ENCODE measurements around the gene PTPRM. TPM values are rescaled to one million over a fixed set of nuclear protein-coding genes. Genes with fewer than 3 reads are reported as not detected.

Gene PTPRM
- polyA plus RNA-seq, 2 of the 4 experiments (the other 2 are of a cell fraction): 44.5 to 199 TPM

DNA sequence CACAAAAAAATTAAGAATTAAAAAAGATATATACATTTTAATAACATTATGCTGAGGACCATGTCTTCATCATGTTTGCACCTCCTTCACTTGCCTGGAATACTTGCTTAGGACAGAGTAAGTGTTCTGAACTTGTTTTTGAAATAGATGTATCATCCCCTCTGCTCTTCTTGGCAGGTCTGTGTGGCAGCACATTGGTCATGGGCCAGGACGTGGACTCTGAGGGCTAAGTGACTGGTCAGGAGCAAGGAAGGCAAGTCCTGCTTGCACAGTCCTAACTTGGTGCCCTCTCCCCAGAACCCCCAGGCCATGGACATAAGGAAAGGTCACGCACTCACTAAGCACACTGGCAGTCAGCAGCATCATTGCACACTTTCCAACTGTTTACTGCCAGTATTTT lies 95.8 kb downstream of the PTPRM start:
- WGBS (ENCODE audit: missing lambda C conversion rate): 81% methylated on average over 2 of the region's 2 CpGs
- FAIRE-seq: no peak
- no peak for ATAC-seq

DNA sequence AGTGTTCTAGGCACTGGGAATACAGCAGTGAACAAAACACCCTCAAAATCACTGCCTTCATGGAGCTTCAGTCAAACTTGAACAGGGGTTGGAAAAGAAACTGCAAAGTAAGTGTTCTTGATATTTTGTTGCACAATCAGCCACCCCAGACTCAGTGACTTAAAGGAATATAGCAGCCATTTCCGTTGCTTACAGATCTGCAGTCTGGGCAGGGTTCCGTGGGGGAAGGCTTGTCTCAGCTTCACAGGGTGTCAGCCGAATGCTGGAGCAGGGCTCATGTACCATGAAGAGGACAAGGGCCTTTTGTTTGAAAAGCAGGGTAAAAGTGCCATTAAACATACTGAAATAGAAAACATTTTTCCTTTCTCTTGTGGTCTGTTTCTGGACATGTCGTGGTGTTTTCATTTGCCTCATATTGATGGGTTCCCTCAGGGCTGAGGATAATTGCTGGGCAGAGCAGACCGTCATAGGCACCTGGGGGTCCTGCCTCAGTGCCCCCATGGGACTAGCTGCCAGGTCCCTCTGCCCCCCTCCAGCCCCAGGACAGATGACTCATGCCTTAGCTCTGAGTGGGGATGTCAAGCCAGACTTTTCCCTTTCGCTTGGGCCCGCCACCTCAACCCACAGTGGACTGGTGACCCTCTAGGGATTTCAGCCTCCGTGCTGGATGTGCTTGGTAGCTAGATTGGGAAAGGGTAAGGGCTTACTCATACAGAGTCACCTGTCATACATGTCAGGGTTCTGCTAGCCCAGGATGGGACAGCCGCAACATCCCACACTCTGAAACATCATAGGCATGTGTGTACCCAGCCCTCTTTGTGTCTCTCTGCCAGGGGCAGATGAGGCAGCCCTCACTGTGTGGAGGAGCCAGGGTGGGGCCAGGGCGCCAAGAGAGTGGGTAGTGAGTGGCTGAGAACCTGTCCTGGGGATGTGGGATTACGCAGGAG lies 96.5 kb downstream of the PTPRM start:
- no peak overlapping the region for H3K4me2 ChIP-seq
- TF ChIP-seq, protein P1, sequence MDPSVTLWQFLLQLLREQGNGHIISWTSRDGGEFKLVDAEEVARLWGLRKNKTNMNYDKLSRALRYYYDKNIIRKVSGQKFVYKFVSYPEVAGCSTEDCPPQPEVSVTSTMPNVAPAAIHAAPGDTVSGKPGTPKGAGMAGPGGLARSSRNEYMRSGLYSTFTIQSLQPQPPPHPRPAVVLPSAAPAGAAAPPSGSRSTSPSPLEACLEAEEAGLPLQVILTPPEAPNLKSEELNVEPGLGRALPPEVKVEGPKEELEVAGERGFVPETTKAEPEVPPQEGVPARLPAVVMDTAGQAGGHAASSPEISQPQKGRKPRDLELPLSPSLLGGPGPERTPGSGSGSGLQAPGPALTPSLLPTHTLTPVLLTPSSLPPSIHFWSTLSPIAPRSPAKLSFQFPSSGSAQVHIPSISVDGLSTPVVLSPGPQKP (IDR thresholded peaks at IDR 0.05; ENCODE audit: low read depth, low read length): no peak
- TF ChIP-seq NR3C1 (IDR thresholded peaks at IDR 0.05) (no peak), EP300 (IDR thresholded peaks at IDR 0.05) (no peak), RCOR1 (IDR thresholded peaks at IDR 0.05; ENCODE audit: low read depth, low read length) (no peak), HOXB13 (CRISPR knock-in tag; IDR thresholded peaks at IDR 0.05; ENCODE audit: low read depth) (no peak), ZNF302 (CRISPR knock-in tag; IDR thresholded peaks at IDR 0.05) (no peak), ZFP36 (IDR thresholded peaks at IDR 0.05; ENCODE audit: borderline replicate concordance, partially characterized antibody) (no peak)
- TF ChIP-seq, protein P2, sequence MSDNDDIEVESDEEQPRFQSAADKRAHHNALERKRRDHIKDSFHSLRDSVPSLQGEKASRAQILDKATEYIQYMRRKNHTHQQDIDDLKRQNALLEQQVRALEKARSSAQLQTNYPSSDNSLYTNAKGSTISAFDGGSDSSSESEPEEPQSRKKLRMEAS (IDR thresholded peaks at IDR 0.05): no peak
- ATAC-seq: no peak
- POLR2A ChIA-PET: no interaction called here
- no peak for DNase-seq (ENCODE audit: low read depth in 1 of 2, low spot score in 1 of 2)
- CTCF ChIA-PET: no interaction called here
- no peak overlapping the region for H3K4me3 ChIP-seq
- WGBS (ENCODE audit: missing lambda C conversion rate): 94% methylated on average over 11 of the region's 11 CpGs
- H3K27ac ChIP-seq: no peak overlapping the region
- peaks cover 10% of the 10 kb centered on the region for H3K4me1 ChIP-seq
- H3K9me3 ChIP-seq: no peaks in the 10 kb centered on the region
- FAIRE-seq: no peak

More for the DNA sequence above, 95.8 kb downstream of the PTPRM start:
- H3K9me3 ChIP-seq: no peaks in the 10 kb centered on the region
- peaks cover 12% of the 10 kb centered on the region for H3K4me1 ChIP-seq
- ChIA-PET CTCF (no interaction called here), POLR2A (no interaction called here)
- no peak overlapping the region for H3K4me2 ChIP-seq
- no peak for DNase-seq (ENCODE audit: low read depth in 1 of 2, low spot score in 1 of 2)
- no peak overlapping the region for H3K4me3 ChIP-seq
- TF ChIP-seq, protein P3, sequence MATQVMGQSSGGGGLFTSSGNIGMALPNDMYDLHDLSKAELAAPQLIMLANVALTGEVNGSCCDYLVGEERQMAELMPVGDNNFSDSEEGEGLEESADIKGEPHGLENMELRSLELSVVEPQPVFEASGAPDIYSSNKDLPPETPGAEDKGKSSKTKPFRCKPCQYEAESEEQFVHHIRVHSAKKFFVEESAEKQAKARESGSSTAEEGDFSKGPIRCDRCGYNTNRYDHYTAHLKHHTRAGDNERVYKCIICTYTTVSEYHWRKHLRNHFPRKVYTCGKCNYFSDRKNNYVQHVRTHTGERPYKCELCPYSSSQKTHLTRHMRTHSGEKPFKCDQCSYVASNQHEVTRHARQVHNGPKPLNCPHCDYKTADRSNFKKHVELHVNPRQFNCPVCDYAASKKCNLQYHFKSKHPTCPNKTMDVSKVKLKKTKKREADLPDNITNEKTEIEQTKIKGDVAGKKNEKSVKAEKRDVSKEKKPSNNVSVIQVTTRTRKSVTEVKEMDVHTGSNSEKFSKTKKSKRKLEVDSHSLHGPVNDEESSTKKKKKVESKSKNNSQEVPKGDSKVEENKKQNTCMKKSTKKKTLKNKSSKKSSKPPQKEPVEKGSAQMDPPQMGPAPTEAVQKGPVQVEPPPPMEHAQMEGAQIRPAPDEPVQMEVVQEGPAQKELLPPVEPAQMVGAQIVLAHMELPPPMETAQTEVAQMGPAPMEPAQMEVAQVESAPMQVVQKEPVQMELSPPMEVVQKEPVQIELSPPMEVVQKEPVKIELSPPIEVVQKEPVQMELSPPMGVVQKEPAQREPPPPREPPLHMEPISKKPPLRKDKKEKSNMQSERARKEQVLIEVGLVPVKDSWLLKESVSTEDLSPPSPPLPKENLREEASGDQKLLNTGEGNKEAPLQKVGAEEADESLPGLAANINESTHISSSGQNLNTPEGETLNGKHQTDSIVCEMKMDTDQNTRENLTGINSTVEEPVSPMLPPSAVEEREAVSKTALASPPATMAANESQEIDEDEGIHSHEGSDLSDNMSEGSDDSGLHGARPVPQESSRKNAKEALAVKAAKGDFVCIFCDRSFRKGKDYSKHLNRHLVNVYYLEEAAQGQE (IDR thresholded peaks at IDR 0.05): no peak
- TF ChIP-seq RFX5 (IDR thresholded peaks at IDR 0.05) (no peak), KDM5A (IDR thresholded peaks at IDR 0.05) (no peak)
- TF ChIP-seq, protein P4, sequence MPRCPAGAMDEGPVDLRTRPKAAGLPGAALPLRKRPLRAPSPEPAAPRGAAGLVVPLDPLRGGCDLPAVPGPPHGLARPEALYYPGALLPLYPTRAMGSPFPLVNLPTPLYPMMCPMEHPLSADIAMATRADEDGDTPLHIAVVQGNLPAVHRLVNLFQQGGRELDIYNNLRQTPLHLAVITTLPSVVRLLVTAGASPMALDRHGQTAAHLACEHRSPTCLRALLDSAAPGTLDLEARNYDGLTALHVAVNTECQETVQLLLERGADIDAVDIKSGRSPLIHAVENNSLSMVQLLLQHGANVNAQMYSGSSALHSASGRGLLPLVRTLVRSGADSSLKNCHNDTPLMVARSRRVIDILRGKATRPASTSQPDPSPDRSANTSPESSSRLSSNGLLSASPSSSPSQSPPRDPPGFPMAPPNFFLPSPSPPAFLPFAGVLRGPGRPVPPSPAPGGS (IDR thresholded peaks at IDR 0.05): no peak
- no peak overlapping the region for H3K27ac ChIP-seq

DNA sequence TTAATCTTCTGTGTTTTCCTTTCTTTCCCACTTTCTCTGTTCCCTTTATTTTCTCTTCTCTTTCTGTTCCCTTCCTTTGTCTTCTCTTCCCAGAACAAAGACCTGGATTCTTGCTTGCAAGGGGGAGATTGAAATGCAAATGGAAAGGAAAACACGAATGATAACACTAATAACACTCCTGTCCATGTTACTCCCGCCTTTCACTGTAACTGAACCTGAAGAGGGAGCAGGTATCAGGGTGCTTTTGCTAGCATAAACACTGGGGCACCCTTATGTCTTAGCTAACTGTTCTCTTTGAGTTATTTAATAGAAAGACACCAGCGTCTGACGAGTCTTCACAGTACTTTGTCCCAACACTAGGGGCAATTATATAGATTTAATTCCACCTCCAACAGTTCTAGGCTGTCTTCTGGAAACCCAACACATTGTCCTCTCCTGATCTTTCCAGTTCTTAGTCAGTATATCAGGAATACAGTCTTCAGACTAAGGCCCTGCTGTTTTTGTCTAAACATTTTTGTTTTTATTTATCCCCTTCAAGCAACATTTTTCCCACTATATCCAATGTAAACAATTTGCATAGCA lies 99.2 kb downstream of the PTPRM start:
- no peak for ATAC-seq
- peaks cover 11% of the 10 kb centered on the region; the same call in 2 of the 3 replicates for H3K4me1 ChIP-seq
- no peak overlapping the region for H3K4me3 ChIP-seq
- H3K27ac ChIP-seq: no peak overlapping the region
- no peak for FAIRE-seq
- H3K9me3 ChIP-seq: no peaks in the 10 kb centered on the region
- ChIA-PET POLR2A (no interaction called here), CTCF (no interaction called here)
- no peak overlapping the region for H3K4me2 ChIP-seq
- peak in 1 of 2 experiments; percentile 4 for DNase-seq (ENCODE audit: low read depth in 1 of 2, low spot score in 1 of 2)
- WGBS (ENCODE audit: missing lambda C conversion rate): 92% methylated on average over 4 of the region's 4 CpGs
- TF ChIP-seq TFCP2L1 (CRISPR knock-in tag; IDR thresholded peaks at IDR 0.05) (no peak), CHD2 (IDR thresholded peaks at IDR 0.05; ENCODE audit: low read length, partially characterized antibody) (no peak), SMC3 (IDR thresholded peaks at IDR 0.05) (no peak)
- TF ChIP-seq, protein P3 (IDR thresholded peaks at IDR 0.05): no peak
- TF ChIP-seq, protein P5, sequence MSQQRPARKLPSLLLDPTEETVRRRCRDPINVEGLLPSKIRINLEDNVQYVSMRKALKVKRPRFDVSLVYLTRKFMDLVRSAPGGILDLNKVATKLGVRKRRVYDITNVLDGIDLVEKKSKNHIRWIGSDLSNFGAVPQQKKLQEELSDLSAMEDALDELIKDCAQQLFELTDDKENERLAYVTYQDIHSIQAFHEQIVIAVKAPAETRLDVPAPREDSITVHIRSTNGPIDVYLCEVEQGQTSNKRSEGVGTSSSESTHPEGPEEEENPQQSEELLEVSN (IDR thresholded peaks at IDR 0.05; ENCODE audit: borderline replicate concordance, low read depth): no peak
- TF ChIP-seq, protein P6, sequence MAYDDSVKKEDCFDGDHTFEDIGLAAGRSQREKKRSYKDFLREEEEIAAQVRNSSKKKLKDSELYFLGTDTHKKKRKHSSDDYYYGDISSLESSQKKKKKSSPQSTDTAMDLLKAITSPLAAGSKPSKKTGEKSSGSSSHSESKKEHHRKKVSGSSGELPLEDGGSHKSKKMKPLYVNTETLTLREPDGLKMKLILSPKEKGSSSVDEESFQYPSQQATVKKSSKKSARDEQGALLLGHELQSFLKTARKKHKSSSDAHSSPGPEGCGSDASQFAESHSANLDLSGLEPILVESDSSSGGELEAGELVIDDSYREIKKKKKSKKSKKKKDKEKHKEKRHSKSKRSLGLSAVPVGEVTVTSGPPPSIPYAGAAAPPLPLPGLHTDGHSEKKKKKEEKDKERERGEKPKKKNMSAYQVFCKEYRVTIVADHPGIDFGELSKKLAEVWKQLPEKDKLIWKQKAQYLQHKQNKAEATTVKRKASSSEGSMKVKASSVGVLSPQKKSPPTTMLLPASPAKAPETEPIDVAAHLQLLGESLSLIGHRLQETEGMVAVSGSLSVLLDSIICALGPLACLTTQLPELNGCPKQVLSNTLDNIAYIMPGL (CRISPR knock-in tag; IDR thresholded peaks at IDR 0.05; ENCODE audit: borderline replicate concordance): no peak
